Measurements from ENCODE around the gene TWNK. TPM values are rescaled to one million over a fixed set of nuclear protein-coding genes. Genes with fewer than 3 reads are reported as not detected.
A peak's percentile ranks its signal among the peaks of the same experiment; 100 is the strongest.

TWNK gene
- total RNA-seq, 4 donors from 2014 or later: 5.5 to 7.7 (median 6.8) TPM

DNA sequence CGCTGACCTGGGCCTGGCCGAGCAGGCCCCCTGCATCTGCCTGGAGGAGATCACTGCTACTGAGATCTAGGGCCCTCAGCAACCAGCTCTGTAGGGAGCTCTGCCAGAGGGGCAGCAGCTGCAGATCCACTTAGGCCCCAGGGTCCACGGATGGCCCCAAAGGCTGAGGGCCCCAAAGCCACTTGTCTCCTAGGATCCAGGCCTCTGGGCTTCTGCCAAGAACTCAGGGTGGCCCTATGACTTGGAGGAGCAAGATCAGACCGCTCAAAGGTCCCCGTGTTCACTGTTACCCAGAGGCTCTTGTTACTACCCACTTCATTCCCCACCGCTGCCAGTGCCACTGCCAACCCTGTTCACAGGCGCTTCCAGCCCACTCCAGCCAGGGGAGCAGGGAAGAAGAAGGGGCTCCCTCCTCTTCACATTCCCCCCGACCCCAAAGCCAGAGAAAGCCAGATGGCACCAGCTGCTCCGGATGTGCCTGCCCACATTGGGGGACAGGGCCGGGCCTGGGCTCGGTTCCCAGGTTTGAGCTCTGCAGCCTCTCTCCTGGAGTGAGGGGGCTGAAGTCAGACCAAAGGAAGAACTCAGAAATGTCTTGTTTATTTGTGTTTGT is 19.9 kb downstream of the TWNK start:
- Histone ChIP-seq H3K27me3 (no peaks in the 10 kb centered on the region), H3K9me3 (no peaks in the 10 kb centered on the region), H3K27ac (no peak overlapping the region), H3K4me1 (peaks cover 0 to 6% of the 10 kb centered on the region in 2 donors), H3K4me3 (replicated peaks in 1 of 3) (no peak overlapping the region), H3K36me3 (peaks cover 35 to 36% of the 10 kb centered on the region in 2 donors)
- 54 to 70% methylated on average over 9 to 10 of the region's 11 CpGs for WGBS, 2 donors
- peak; percentile 27 to 31 for DNase-seq
- intact Hi-C loops (cut with DNase I): no loop called here
- TF ChIP-seq, protein P1, sequence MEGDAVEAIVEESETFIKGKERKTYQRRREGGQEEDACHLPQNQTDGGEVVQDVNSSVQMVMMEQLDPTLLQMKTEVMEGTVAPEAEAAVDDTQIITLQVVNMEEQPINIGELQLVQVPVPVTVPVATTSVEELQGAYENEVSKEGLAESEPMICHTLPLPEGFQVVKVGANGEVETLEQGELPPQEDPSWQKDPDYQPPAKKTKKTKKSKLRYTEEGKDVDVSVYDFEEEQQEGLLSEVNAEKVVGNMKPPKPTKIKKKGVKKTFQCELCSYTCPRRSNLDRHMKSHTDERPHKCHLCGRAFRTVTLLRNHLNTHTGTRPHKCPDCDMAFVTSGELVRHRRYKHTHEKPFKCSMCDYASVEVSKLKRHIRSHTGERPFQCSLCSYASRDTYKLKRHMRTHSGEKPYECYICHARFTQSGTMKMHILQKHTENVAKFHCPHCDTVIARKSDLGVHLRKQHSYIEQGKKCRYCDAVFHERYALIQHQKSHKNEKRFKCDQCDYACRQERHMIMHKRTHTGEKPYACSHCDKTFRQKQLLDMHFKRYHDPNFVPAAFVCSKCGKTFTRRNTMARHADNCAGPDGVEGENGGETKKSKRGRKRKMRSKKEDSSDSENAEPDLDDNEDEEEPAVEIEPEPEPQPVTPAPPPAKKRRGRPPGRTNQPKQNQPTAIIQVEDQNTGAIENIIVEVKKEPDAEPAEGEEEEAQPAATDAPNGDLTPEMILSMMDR (IDR thresholded peaks at IDR 0.05): no peak
- no peak for TF ChIP-seq POLR2A (IDR thresholded peaks at IDR 0.05)

DNA sequence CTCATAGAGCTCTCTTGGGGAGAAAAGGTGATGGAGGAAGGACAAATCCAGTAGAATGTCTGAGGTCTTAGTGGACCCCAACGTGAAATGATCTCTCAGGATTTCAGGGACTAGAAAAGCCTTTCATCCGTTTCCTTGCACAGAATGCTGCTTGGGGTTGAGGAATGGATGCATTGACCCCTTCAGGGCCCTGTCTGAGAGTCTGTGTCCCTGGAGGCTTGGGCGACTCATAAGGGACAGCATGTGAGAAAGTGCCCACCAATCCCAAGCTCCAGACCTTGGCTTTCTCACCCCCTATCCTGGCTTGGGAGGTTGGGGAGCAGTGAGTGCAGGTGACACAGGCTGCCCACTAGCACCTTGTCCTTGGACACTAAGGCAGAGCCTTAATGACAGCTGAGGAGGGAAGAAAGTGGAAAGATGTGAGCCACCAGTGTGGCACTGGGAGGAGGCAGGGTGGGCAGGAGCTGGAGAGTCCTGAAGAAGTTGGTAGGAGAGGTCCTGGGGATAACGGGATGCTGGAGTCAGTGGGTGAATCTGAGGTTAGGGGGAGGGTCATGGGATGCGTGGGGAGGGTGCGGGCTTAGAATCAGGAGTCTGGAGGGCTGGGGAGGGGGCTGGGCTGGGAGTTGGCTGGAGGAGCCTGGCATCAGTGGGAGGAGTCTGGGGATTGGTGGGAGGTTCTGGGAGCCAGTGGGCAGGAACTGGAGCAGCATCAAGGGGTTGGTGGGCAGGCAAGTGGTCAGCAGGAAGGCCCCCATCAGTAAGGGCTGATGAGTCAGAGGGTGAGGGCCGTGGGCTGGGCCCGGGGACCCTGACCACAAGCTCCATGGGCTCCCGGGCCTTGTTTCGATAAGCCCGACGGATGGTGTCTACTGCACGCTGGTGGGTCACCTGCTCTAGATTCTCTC is 20.8 kb downstream of the TWNK start:
- intact Hi-C loops (cut with DNase I): no loop called here
- Histone ChIP-seq H3K27ac (no peak overlapping the region), H3K4me1 (peaks cover 5 to 8% of the 10 kb centered on the region in 2 donors)

DNA sequence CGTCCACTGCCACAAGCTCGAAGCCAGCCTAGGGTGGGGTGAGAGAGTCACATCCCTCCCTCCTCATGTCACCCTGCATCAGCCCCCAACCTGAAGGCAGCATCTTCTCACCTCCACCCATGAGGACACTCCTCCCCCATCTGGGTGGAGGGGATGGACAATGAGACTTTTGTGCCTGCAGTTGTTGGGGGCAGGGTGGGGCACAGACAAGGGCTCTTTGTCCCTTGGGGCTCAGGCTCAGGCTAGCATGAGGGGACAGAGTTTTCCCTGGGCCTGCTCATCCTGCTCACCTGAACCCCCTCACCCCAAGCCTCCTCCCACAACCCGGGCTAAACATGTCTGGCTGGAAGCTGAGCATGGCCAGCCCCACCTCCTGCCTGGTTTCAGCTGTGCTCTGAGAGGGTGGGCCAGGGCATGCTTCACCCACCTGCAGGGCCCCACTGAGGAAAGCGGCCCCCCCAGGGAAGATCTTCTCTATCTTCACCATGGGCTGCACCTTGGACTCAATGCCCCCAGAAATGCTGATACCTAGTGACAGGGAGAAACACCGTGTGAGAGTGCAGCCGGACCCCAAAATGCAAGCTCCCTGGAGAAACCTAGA is 21.6 kb downstream of the TWNK start:
- Histone ChIP-seq H3K9me3 (no peaks in the 10 kb centered on the region), H3K4me1 (peaks cover 7 to 10% of the 10 kb centered on the region in 2 donors), H3K36me3 (peaks cover 28 to 30% of the 10 kb centered on the region in 2 donors), H3K27me3 (no peaks in the 10 kb centered on the region), H3K4me3 (replicated peaks in 1 of 3) (no peak overlapping the region), H3K27ac (no peak overlapping the region)
- intact Hi-C loops (cut with DNase I): no loop called here
- WGBS, 2 donors: 78 to 96% methylated on average over 4 to 6 of the region's 6 CpGs
- TF ChIP-seq, protein P1 (IDR thresholded peaks at IDR 0.05): no peak
- TF ChIP-seq POLR2A (IDR thresholded peaks at IDR 0.05): no peak
- DNase-seq: no peak

More for the DNA sequence above, 20.8 kb downstream of the TWNK start:
- Histone ChIP-seq H3K9me3 (no peaks in the 10 kb centered on the region), H3K4me3 (replicated peaks in 1 of 3) (no peak overlapping the region), H3K36me3 (peaks cover 35 to 36% of the 10 kb centered on the region in 2 donors), H3K27me3 (no peaks in the 10 kb centered on the region)
- TF ChIP-seq, protein P1 (IDR thresholded peaks at IDR 0.05): no peak
- TF ChIP-seq POLR2A (IDR thresholded peaks at IDR 0.05): no peak
- WGBS, 2 donors: 67 to 76% methylated on average over 6 to 13 of the region's 13 CpGs
- DNase-seq: no peak

DNA sequence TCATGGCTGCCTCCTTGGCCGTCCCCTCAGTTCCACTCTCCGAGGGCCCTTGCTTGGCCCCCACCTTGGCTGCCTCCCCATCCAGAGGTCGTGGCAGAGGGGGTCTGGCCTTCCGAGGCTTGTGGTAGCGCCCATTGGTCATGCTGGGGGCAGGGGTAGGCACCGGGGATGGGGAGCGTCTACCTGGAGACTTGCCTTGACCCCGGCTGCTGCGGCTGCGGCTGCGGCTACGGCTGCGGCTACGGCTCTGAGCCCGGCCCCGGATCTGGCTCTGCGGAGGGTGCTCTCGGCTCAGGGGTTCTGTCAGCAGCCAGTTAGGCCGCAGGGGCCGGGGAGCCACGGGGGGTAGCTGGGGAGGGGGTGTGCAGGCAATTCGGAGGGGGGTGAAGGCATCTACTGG is 23.0 kb downstream of the TWNK start:
- Histone ChIP-seq H3K27ac (no peak overlapping the region), H3K4me3 (replicated peaks in 1 of 3) (no peak overlapping the region), H3K27me3 (no peaks in the 10 kb centered on the region), H3K9me3 (no peaks in the 10 kb centered on the region), H3K4me1 (peaks cover 7 to 10% of the 10 kb centered on the region in 2 donors), H3K36me3 (peaks cover 20 to 21% of the 10 kb centered on the region in 2 donors)
- intact Hi-C loops (cut with DNase I): no loop called here
- WGBS, 2 donors: 87 to 100% methylated on average over 4 to 14 of the region's 22 CpGs
- TF ChIP-seq, protein P1 (IDR thresholded peaks at IDR 0.05): no peak
- no peak for TF ChIP-seq POLR2A (IDR thresholded peaks at IDR 0.05)
- no peak for DNase-seq
